PFSK-1 (cell line): ENCODE data around the gene GSAP.

Experiments
- POLR2AphosphoS5 ChIP-seq: IDR thresholded peaks from 2 replicates; pipeline ENCODE4 v1.6.1; 2012; ENCODE audit warnings: low read depth, mild to moderate bottlenecking, control low read depth, low read length, moderate library complexity
- REST ChIP-seq, 2 experiments: IDR thresholded peaks; 2 replicates each; pipeline versions ENCODE4 v1.6.1 to v1.8.0; 2011 to 2012; ENCODE audit warnings: low read depth in 2 of 2, low read length in 2 of 2, control low read depth in 1 of 2, inconsistent platforms in 1 of 2, mild to moderate bottlenecking in 1 of 2, moderate library complexity in 1 of 2; ENCODE audit not compliant: insufficient read depth in 1 of 2
- SIN3A ChIP-seq: IDR thresholded peaks from 2 replicates; pipeline ENCODE4 v1.6.1; 2012; ENCODE audit warnings: mild to moderate bottlenecking, low read length, moderate library complexity, borderline replicate concordance; ENCODE audit not compliant: insufficient read depth
- TAF1 ChIP-seq: IDR thresholded peaks from 2 replicates; pipeline ENCODE4 v1.6.1; 2012; ENCODE audit warnings: low read length, control low read depth, borderline replicate concordance; ENCODE audit not compliant: insufficient read depth

GRCh38 chr7:77338883-77339629 is 77.1 kb downstream of the GSAP start:
- TF ChIP-seq POLR2AphosphoS5: no peak
- no peak for TF ChIP-seq SIN3A
- no peak for TF ChIP-seq REST (IDR thresholded peaks at IDR 0.05; ENCODE audit: insufficient read depth in 1 of 2, low read depth in 2 of 2, low read length in 2 of 2)
- no peak for TF ChIP-seq TAF1
